ENCODE measurements around the gene HLCS. TPM values are rescaled to one million over a fixed set of nuclear protein-coding genes. Genes with fewer than 3 reads are reported as not detected.
A peak's percentile ranks its signal among the peaks of the same experiment; 100 is the strongest.

The HLCS gene
- total and polyA plus RNA-seq, 2 donors (not counting 1 experiment from before 2014, with no cell fraction given): 23.1 to 40.0 TPM

DNA sequence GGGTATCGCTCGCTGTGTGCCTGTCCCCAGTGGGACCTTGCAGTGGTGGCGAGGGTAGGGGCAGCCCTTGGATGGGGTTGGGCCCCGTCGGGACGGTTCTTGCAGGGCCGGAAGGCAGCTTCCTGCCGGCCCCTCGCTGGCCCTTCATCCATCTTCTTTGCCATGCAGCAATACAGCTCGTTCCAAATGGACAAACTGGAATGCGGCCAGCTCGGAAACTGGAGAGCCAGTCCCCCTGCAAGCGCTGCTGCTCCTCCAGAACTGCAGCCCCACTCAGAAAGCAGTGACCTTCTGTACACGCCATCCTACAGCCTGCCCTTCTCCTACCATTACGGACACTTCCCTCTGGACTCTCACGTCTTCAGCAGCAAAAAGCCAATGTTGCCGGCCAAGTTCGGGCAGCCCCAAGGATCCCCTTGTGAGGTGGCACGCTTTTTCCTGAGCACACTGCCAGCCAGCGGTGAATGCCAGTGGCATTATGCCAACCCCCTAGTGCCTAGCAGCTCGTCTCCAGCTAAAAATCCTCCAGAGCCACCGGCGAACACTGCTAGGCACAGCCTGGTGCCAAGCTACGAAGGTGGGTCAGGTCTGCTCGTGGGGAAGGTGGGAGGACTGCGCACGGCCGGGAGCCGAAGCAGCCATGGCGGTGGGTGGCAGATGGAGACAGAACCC lies 221.8 kb downstream of the HLCS start:
- DNase-seq (ENCODE audit: low read depth in 2 of 2): peak; percentile 22 to 37
- H3K4me2 ChIP-seq (ENCODE audit: extremely low read depth, insufficient read depth, low read length): no peak overlapping the region
- no peak overlapping the region for H3K27ac ChIP-seq (ENCODE audit: insufficient read depth, low read length)
- H3K79me2 ChIP-seq (ENCODE audit: control insufficient read depth, insufficient read depth, low read length): no peaks in the 10 kb centered on the region
- no peaks in the 10 kb centered on the region for H3K4me1 ChIP-seq (ENCODE audit: control insufficient read depth, extremely low read depth, insufficient read depth, low read length)
- H3K27me3 ChIP-seq (ENCODE audit: control insufficient read depth, insufficient read depth, low read length): peaks cover 5% of the 10 kb centered on the region
- H2AFZ ChIP-seq (ENCODE audit: low read length): no peak overlapping the region
- H3K4me3 ChIP-seq (replicated peaks in 1 of 4; ENCODE audit: control extremely low read depth in 1 of 4, insufficient read depth in 1 of 4, low read depth in 3 of 4, low read length in 4 of 4): no peak overlapping the region
- no peak overlapping the region for H3K9ac ChIP-seq (ENCODE audit: insufficient read depth, low read length)
- no peaks in the 10 kb centered on the region for H3K36me3 ChIP-seq (ENCODE audit: control insufficient read depth, insufficient read depth, low read length)
- no peaks in the 10 kb centered on the region for H4K20me1 ChIP-seq (ENCODE audit: control insufficient read depth, extremely low read depth, insufficient read depth, low read length)
- peak; percentile 56 for TF ChIP-seq EZH2 (IDR thresholded peaks at IDR 0.05; ENCODE audit: low read length, missing control alignments)
- TF ChIP-seq, protein P1, sequence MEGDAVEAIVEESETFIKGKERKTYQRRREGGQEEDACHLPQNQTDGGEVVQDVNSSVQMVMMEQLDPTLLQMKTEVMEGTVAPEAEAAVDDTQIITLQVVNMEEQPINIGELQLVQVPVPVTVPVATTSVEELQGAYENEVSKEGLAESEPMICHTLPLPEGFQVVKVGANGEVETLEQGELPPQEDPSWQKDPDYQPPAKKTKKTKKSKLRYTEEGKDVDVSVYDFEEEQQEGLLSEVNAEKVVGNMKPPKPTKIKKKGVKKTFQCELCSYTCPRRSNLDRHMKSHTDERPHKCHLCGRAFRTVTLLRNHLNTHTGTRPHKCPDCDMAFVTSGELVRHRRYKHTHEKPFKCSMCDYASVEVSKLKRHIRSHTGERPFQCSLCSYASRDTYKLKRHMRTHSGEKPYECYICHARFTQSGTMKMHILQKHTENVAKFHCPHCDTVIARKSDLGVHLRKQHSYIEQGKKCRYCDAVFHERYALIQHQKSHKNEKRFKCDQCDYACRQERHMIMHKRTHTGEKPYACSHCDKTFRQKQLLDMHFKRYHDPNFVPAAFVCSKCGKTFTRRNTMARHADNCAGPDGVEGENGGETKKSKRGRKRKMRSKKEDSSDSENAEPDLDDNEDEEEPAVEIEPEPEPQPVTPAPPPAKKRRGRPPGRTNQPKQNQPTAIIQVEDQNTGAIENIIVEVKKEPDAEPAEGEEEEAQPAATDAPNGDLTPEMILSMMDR (conservative IDR thresholded peaks at IDR 0.05 in 1 of 2, IDR thresholded peaks at IDR 0.05 in 1 of 2; ENCODE audit: low read depth in 1 of 2, low read length in 2 of 2): no peak
- H3K9me3 ChIP-seq (ENCODE audit: control insufficient read depth, insufficient read depth, low read depth, low read length): no peaks in the 10 kb centered on the region

DNA sequence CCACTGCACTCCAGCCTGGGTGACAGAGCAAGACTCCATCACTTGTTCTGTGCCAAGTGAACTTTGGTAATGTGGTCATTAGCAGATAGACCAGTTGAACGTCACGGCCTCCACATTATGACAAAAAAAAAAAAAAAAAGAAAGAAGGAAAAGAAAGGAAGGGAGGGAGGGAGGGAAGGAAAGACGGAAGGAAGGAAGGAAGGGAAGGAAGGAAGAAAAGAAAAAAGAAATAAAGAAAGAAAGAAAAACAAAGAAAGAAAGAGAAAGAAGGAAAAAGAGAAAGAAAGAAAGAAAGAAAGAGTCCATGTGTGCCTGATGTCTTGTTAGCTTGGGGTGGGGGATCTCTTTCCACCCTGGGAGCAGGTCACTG lies 222.3 kb downstream of the HLCS start:
- Histone ChIP-seq H3K4me3 (replicated peaks in 1 of 4; ENCODE audit: control extremely low read depth in 1 of 4, insufficient read depth in 1 of 4, low read depth in 3 of 4, low read length in 4 of 4) (no peak overlapping the region), H3K9ac (ENCODE audit: insufficient read depth, low read length) (no peak overlapping the region), H4K20me1 (ENCODE audit: control insufficient read depth, extremely low read depth, insufficient read depth, low read length) (no peaks in the 10 kb centered on the region), H3K4me1 (ENCODE audit: control insufficient read depth, extremely low read depth, insufficient read depth, low read length) (no peaks in the 10 kb centered on the region), H3K4me2 (ENCODE audit: extremely low read depth, insufficient read depth, low read length) (no peak overlapping the region), H3K27ac (ENCODE audit: insufficient read depth, low read length) (no peak overlapping the region), H3K27me3 (ENCODE audit: control insufficient read depth, insufficient read depth, low read length) (peaks cover 5% of the 10 kb centered on the region), H3K79me2 (ENCODE audit: control insufficient read depth, insufficient read depth, low read length) (no peaks in the 10 kb centered on the region), H3K9me3 (ENCODE audit: control insufficient read depth, insufficient read depth, low read depth, low read length) (no peaks in the 10 kb centered on the region), H3K36me3 (ENCODE audit: control insufficient read depth, insufficient read depth, low read length) (no peaks in the 10 kb centered on the region), H2AFZ (ENCODE audit: low read length) (no peak overlapping the region)
- DNase-seq (ENCODE audit: low read depth in 2 of 2): no peak
- TF ChIP-seq EZH2 (IDR thresholded peaks at IDR 0.05; ENCODE audit: low read length, missing control alignments): no peak
- TF ChIP-seq, protein P1 (conservative IDR thresholded peaks at IDR 0.05 in 1 of 2, IDR thresholded peaks at IDR 0.05 in 1 of 2; ENCODE audit: low read depth in 1 of 2, low read length in 2 of 2): no peak

DNA sequence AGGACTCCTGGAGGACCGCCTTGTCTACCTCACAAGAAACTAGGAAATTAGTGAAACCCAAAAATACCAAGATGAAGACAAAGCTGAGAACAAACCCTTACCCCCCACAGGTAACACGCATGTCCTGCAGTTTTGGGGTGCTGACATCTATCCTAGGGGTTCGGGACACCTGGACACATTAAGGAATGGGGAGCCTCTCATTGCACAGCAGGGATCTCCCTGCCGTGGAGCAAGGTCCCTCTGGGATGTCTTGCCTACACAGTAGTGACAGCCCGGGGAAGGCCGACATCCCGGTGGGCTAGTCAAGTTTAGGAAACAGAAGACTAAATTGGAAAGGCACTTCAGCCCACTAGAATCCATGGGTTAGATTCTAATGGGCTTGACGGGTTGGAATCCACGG lies 223.0 kb downstream of the HLCS start:
- no peaks in the 10 kb centered on the region for H3K79me2 ChIP-seq (ENCODE audit: control insufficient read depth, insufficient read depth, low read length)
- H3K9me3 ChIP-seq (ENCODE audit: control insufficient read depth, insufficient read depth, low read depth, low read length): no peaks in the 10 kb centered on the region
- H3K27ac ChIP-seq (ENCODE audit: insufficient read depth, low read length): no peak overlapping the region
- no peak overlapping the region for H3K4me3 ChIP-seq (replicated peaks in 1 of 4; ENCODE audit: control extremely low read depth in 1 of 4, insufficient read depth in 1 of 4, low read depth in 3 of 4, low read length in 4 of 4)
- no peak overlapping the region for H2AFZ ChIP-seq (ENCODE audit: low read length)
- no peak for DNase-seq (ENCODE audit: low read depth in 2 of 2)
- H3K27me3 ChIP-seq (ENCODE audit: control insufficient read depth, insufficient read depth, low read length): peaks cover 5% of the 10 kb centered on the region
- H3K36me3 ChIP-seq (ENCODE audit: control insufficient read depth, insufficient read depth, low read length): no peaks in the 10 kb centered on the region
- H4K20me1 ChIP-seq (ENCODE audit: control insufficient read depth, extremely low read depth, insufficient read depth, low read length): no peaks in the 10 kb centered on the region
- TF ChIP-seq, protein P1 (conservative IDR thresholded peaks at IDR 0.05 in 1 of 2, IDR thresholded peaks at IDR 0.05 in 1 of 2; ENCODE audit: low read depth in 1 of 2, low read length in 2 of 2): no peak
- no peak for TF ChIP-seq EZH2 (IDR thresholded peaks at IDR 0.05; ENCODE audit: low read length, missing control alignments)
- no peak overlapping the region for H3K9ac ChIP-seq (ENCODE audit: insufficient read depth, low read length)
- no peak overlapping the region for H3K4me2 ChIP-seq (ENCODE audit: extremely low read depth, insufficient read depth, low read length)
- H3K4me1 ChIP-seq (ENCODE audit: control insufficient read depth, extremely low read depth, insufficient read depth, low read length): no peaks in the 10 kb centered on the region
